SK-N-SH (cell line): ENCODE results near the gene SFTPB. TPM values are rescaled to one million over a fixed set of nuclear protein-coding genes. Genes with fewer than 3 reads are reported as not detected.
A peak's percentile ranks its signal among the peaks of the same experiment; 100 is the strongest.

Experiments
- CTCF ChIA-PET: fragments of 300-600, 350-600 bp; formaldehyde crosslinking; extraction: SDS; loops from one replicate; lab custom pipeline; 2021; lab: Yijun Ruan, JAX
- POLR2A ChIA-PET: fragments of 350-600 bp; sonication (Branson Sonifier 250); formaldehyde crosslinking; extraction: SDS; loops from one replicate; lab custom pipeline; 2020; ENCODE audit warnings: antibody characterized with exemption, inconsistent platforms; lab: Yijun Ruan, JAX
- DNase-seq: peaks from one replicate; pipeline ENCODE4 v3.0.0; 2012
- H2AFZ ChIP-seq: fragments of 200-600 bp; sonication (generic); 2 replicates; pipeline ENCODE4 v1.8.1; 2016; ENCODE audit warnings: antibody characterized with exemption, mild to moderate bottlenecking, low read depth
- H3F3A ChIP-seq: fragments of 200-600 bp; sonication (generic); replicated peaks from 2 replicates; pipeline ENCODE3; 2016; ENCODE audit warnings: antibody characterized with exemption, mild to moderate bottlenecking; ENCODE audit not compliant: insufficient read depth
- H3K27ac ChIP-seq, 2 experiments: fragments of 200-500 bp in 1 of 2; fragments of 200-600 bp in 1 of 2; sonication (Bioruptor generic) in 1 of 2; sonication (generic), shearing (Covaris generic) in 1 of 2; 2 replicates each; pipeline versions ENCODE4 v1.5.1 to v1.6.1; 2014 to 2016; ENCODE audit warnings: low read depth in 2 of 2, inconsistent platforms in 1 of 2, low read length in 1 of 2, mild to moderate bottlenecking in 1 of 2, mixed read lengths in 1 of 2
- H3K27me3 ChIP-seq: fragments of 200-600 bp; sonication (generic), shearing (Covaris generic); 2 replicates; pipeline ENCODE4 v1.6.1; 2016; ENCODE audit warnings: mixed run types; ENCODE audit not compliant: insufficient read depth
- H3K36me3 ChIP-seq, 2 experiments: fragments of 200-500 bp in 1 of 2; fragments of 200-600 bp in 1 of 2; sonication (Bioruptor generic) in 1 of 2; sonication (generic) in 1 of 2; replicated peaks in 1 of 2; 2 replicates each; pipeline versions ENCODE3 to v1.5.1; 2014 to 2016; ENCODE audit warnings: low read length in 1 of 2, mild to moderate bottlenecking in 1 of 2; ENCODE audit not compliant: insufficient read depth in 2 of 2, control insufficient read depth in 1 of 2
- H3K4me1 ChIP-seq, 2 experiments: fragments of 200-500 bp in 1 of 2; fragments of 200-600 bp in 1 of 2; sonication (Bioruptor generic) in 1 of 2; sonication (generic), shearing (Covaris generic) in 1 of 2; 2 replicates each; pipeline versions ENCODE4 v1.5.1 to v1.6.1; 2014 to 2016; ENCODE audit warnings: low read depth in 1 of 2, low read length in 1 of 2, mixed run types in 1 of 2; ENCODE audit not compliant: insufficient read depth in 2 of 2, control insufficient read depth in 1 of 2
- H3K4me2 ChIP-seq: fragments of 200-600 bp; sonication (generic), shearing (Covaris generic); 2 replicates; pipeline ENCODE4 v1.6.1; 2017; ENCODE audit warnings: mixed run types
- H3K4me3 ChIP-seq, 2 experiments: fragments of 200-500 bp in 1 of 2; fragments of 200-600 bp in 1 of 2; sonication (Bioruptor generic) in 1 of 2; sonication (generic), shearing (Covaris generic) in 1 of 2; 2 replicates each; pipeline versions ENCODE4 v1.5.1 to v1.8.1; 2014 to 2016; ENCODE audit warnings: low read depth in 2 of 2, inconsistent platforms in 1 of 2, low read length in 1 of 2, mild to moderate bottlenecking in 1 of 2, mixed read lengths in 1 of 2, moderate library complexity in 1 of 2
- H3K79me2 ChIP-seq: fragments of 200-600 bp; sonication (generic); 2 replicates; pipeline ENCODE4 v1.8.1; 2017; ENCODE audit warnings: mild to moderate bottlenecking; ENCODE audit not compliant: insufficient read depth
- H3K9ac ChIP-seq: fragments of 200-600 bp; sonication (generic); 2 replicates; pipeline ENCODE4 v1.6.1; 2017; ENCODE audit warnings: mixed run types
- H3K9me2 ChIP-seq: fragments of 200-600 bp; sonication (generic); 2 replicates; pipeline ENCODE4 v1.6.1; 2017; ENCODE audit warnings: mixed run types
- H3K9me3 ChIP-seq: fragments of 200-600 bp; sonication (generic); 2 replicates; pipeline ENCODE4 v1.6.1; 2017; ENCODE audit warnings: mixed run types, mild to moderate bottlenecking, moderate library complexity
- H4K20me1 ChIP-seq: fragments of 200-600 bp; sonication (generic); 2 replicates; pipeline ENCODE4 v1.6.1; 2017; ENCODE audit warnings: mild to moderate bottlenecking, mixed run types; ENCODE audit not compliant: insufficient read depth
- CHD2 ChIP-seq: fragments of 150-350 bp; IDR thresholded peaks from 2 replicates; pipeline ENCODE4 v1.6.1; 2018; ENCODE audit warnings: low read length; ENCODE audit not compliant: partially characterized antibody
- ELF1 ChIP-seq: IDR thresholded peaks from 2 replicates; pipeline ENCODE4 v1.4.0; 2012
- EP300 ChIP-seq, 2 experiments: IDR thresholded peaks; 2 replicates each; pipeline versions ENCODE4 v1.4.0 to v1.6.1; 2012; ENCODE audit warnings: borderline replicate concordance in 1 of 2, low read depth in 1 of 2, low read length in 1 of 2
- GABPA ChIP-seq: IDR thresholded peaks from 2 replicates; pipeline ENCODE4 v1.4.0; 2012; ENCODE audit warnings: low read depth, mild to moderate bottlenecking
- JUND ChIP-seq: IDR thresholded peaks from 2 replicates; pipeline ENCODE4 v1.4.0; 2012
- MEF2A ChIP-seq: IDR thresholded peaks from 2 replicates; pipeline ENCODE4 v1.4.0; 2012; ENCODE audit warnings: low read depth, borderline replicate concordance
- NFIC ChIP-seq: IDR thresholded peaks from 2 replicates; pipeline ENCODE4 v1.4.0; 2012; ENCODE audit warnings: borderline replicate concordance
- TAF1 ChIP-seq: IDR thresholded peaks from 2 replicates; pipeline ENCODE4 v1.6.1; 2012; ENCODE audit warnings: low read depth, mild to moderate bottlenecking, low read length, moderate library complexity, borderline replicate concordance
- TCF12 ChIP-seq: IDR thresholded peaks from 2 replicates; pipeline ENCODE4 v1.4.0; 2012
- YY1 ChIP-seq: IDR thresholded peaks from 2 replicates; pipeline ENCODE4 v1.4.0; 2012; ENCODE audit warnings: low read depth, mild to moderate bottlenecking
- WGBS: methylation state at CpG from one replicate; pipeline ENCODE4 v1.1.6; 2017; ENCODE audit warnings: low lambda C conversion rate; 5-methylcytosine and 5-hydroxymethylcytosine counted together
- polyA plus RNA-seq, 3 experiments: library from polyadenylated mRNA; depleted of rRNA; stranded (reverse); fragments of >200 nt; gene quantifications; 2 replicates each; pipeline ENCODE4 v1.2.3, GENCODE V29; 2012
- TF ChIP-seq, protein P1 (sequence below): fragments of 150-350 bp; IDR thresholded peaks from 2 replicates; pipeline ENCODE4 v1.6.1; 2017; ENCODE audit warnings: antibody characterized with exemption, low read length, low read depth, borderline replicate concordance
- TF ChIP-seq, protein P2 (sequence below): IDR thresholded peaks from 2 replicates; pipeline ENCODE4 v1.4.0; 2012; ENCODE audit warnings: low read depth, borderline replicate concordance
- TF ChIP-seq, protein P3 (sequence below): IDR thresholded peaks from 2 replicates; pipeline ENCODE4 v1.4.0; 2012; ENCODE audit warnings: low read depth

Gene SFTPB
- polyA plus RNA-seq, 1 of the 3 experiments (the other 2 are of a cell fraction) = not detected

DNA sequence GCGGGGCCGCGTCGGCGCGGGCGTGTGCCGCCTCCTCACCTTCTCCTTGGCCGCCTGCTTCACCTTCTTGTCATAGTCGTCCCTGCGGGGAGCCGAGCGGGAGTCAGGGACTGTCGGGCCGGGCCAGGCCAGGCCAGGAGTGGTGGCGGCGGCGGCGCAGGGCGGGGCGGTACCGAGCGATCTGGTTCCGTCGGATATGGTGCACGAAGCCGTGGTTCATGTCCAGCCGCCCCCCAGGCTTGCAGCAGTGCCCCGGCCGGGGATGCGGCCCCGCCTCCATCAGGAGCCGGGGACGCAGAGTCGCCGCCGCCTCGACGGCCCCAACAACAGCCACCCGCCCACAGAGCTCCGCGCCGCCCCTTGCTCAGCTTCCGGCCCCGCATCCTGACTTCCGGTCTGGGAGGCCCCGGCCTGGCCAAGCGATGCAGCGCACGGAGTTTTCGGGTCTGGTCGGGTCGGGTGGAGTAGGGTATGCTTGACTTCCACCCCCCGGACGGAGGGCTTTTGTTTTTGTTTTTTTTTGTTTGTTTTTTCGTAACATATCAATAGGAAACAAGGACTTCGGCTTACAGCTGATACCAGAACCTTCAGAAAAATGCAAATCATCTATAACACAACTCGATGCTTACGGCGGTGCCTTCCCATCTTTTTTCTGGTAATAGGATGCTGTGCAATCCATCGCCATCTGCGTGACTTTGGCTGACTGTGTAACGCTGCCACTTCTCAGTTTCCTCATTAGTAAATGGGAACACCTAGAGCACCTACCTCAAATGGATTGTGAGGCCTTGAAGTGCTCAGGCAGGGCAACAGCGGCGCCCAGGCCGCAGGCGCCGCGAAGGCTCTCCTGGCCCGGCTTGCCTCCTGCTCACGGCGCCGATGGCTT, 56.1 kb downstream of the SFTPB start, which contains the start of gene C2orf68 (continued):
- TF ChIP-seq, protein P1, sequence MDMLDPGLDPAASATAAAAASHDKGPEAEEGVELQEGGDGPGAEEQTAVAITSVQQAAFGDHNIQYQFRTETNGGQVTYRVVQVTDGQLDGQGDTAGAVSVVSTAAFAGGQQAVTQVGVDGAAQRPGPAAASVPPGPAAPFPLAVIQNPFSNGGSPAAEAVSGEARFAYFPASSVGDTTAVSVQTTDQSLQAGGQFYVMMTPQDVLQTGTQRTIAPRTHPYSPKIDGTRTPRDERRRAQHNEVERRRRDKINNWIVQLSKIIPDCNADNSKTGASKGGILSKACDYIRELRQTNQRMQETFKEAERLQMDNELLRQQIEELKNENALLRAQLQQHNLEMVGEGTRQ = no peak
- TF ChIP-seq, protein P2, sequence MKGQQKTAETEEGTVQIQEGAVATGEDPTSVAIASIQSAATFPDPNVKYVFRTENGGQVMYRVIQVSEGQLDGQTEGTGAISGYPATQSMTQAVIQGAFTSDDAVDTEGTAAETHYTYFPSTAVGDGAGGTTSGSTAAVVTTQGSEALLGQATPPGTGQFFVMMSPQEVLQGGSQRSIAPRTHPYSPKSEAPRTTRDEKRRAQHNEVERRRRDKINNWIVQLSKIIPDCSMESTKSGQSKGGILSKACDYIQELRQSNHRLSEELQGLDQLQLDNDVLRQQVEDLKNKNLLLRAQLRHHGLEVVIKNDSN = peak; percentile 0; the same call in 1 of the 2 replicates
- no peak for TF ChIP-seq MEF2A
- no peak for TF ChIP-seq CHD2
- TF ChIP-seq GABPA = peak; percentile 90
- TF ChIP-seq, protein P3, sequence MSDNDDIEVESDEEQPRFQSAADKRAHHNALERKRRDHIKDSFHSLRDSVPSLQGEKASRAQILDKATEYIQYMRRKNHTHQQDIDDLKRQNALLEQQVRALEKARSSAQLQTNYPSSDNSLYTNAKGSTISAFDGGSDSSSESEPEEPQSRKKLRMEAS = peak; percentile 93
- no peak for TF ChIP-seq JUND
- TF ChIP-seq ELF1 = peak; percentile 77
- TF ChIP-seq TCF12 = peak; percentile 20; the same call in 1 of the 2 replicates
- peak; percentile 94 for TF ChIP-seq TAF1
- TF ChIP-seq YY1 = peak; percentile 40; the same call in 1 of the 2 replicates
- peak in 1 of 2 experiments; percentile 18; a peak in 1 of 4 replicates for TF ChIP-seq EP300 (IDR thresholded peaks at IDR 0.05; ENCODE audit: borderline replicate concordance in 1 of 2, low read depth in 1 of 2, low read length in 1 of 2)

DNA sequence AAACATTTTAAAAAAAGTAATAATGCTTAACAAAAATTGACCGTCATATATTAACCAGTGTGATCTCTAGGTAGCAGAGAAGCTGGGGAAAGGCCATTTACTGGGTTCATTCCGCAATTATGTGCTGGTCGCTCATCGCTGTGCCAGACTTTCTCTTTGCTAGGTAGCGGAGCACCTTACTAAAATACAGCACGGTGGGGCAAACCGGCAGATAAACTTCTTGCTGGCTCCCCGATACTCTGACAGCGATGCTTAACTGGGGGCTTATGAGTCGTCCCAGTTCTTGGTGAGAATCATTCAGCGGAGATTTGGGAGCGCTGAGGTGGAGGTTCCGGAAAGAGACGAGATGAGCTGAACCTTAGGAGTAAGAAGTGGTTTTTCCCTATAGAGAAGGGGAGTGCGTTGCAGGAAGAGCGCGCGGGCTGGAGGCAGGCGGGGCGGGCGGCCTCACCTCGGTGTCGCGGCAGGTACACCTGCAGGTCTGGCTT, 56.7 kb downstream of the SFTPB start:
- Histone ChIP-seq H3K9me3 (no peaks in the 10 kb centered on the region), H3K4me3 (peak overlapping the region; percentile 79 to 93), H4K20me1 (no peaks in the 10 kb centered on the region), H3K79me2 (peaks cover 65% of the 10 kb centered on the region), H3F3A (peaks cover 32% of the 10 kb centered on the region), H3K36me3 (peaks cover 21 to 29% of the 10 kb centered on the region in 2 experiments), H3K27ac (peak overlapping the region; percentile 74 to 81; a peak in 3 of 4 replicates), H3K9ac (peak overlapping the region; percentile 81), H3K4me2 (peak overlapping the region; percentile 96), H3K27me3 (no peaks in the 10 kb centered on the region), H3K9me2 (no peaks in the 10 kb centered on the region), H3K4me1 (peaks cover under 1 to 8% of the 10 kb centered on the region in 2 experiments; a peak in 1 of 4 replicates), H2AFZ (peak overlapping the region; percentile 98; the same call in 1 of the 2 replicates)
- TF ChIP-seq, protein P3 = no peak
- TF ChIP-seq, protein P2 = no peak
- TF ChIP-seq YY1 = no peak
- TF ChIP-seq NFIC = no peak
- 9% methylated on average over 22 of the region's 24 CpGs for WGBS
- ChIA-PET POLR2A (interaction anchor here (0.6 to 1.5 kb wide), 13 partner anchors 9 to 293 kb away, joined by 3 to 10 read pairs (median 3); partner anchors contain the start of genes ELMOD3, GGCX, RETSAT and RNF181), CTCF (interaction anchor here (1.6 to 1.8 kb wide), 2 partner anchors 9 to 26 kb away, joined by 4 to 6 read pairs; partner anchors contain the start of gene TMEM150A)
- peak; percentile 31 for DNase-seq

Other genes starting within 250 kb of the SFTPB start
- gene SH2D6, start 249.5 kb downstream of the SFTPB start, polyA plus RNA-seq (2012; rRNA removed) = 0.33 and 0.42 TPM in 2 replicates
- gene MAT2A, start 129.0 kb downstream of the SFTPB start, polyA plus RNA-seq (2012; rRNA removed) = 187 and 326 TPM in 2 replicates
- 26.5 and 34.5 TPM in 2 replicates for gene GGCX, start 106.7 kb downstream of the SFTPB start, polyA plus RNA-seq (2012; rRNA removed)
- gene VAMP8, start 90.6 kb downstream of the SFTPB start, polyA plus RNA-seq (2012; rRNA removed) = 0.72 and 1.3 TPM in 2 replicates
- gene VAMP5, start 83.8 kb downstream of the SFTPB start, polyA plus RNA-seq (2012; rRNA removed) = 9.8 and 12.0 TPM in 2 replicates
- gene RNF181, start 72.5 kb downstream of the SFTPB start, polyA plus RNA-seq (2012; rRNA removed) = 312 and 353 TPM in 2 replicates
- gene TMEM150A, start 65.5 kb downstream of the SFTPB start, polyA plus RNA-seq (2012; rRNA removed) = 20.2 TPM in 2 replicates
- 14.5 and 24.3 TPM in 2 replicates for gene C2orf68, start 56.1 kb downstream of the SFTPB start, polyA plus RNA-seq (2012; rRNA removed)
- gene USP39, start 52.0 kb downstream of the SFTPB start, polyA plus RNA-seq (2012; rRNA removed) = 49.1 and 50.3 TPM in 2 replicates
- not detected in 2 replicates for gene GNLY, start 26.2 kb upstream of the SFTPB start, polyA plus RNA-seq (2012; rRNA removed)
- 5.6 and 6.4 TPM in 2 replicates for gene ATOH8, start 85.8 kb upstream of the SFTPB start, polyA plus RNA-seq (2012; rRNA removed)
- 37.6 and 55.7 TPM in 2 replicates for gene ST3GAL5, start 220.8 kb upstream of the SFTPB start, polyA plus RNA-seq (2012; rRNA removed)